Neural cell (in vitro differentiated cells): ENCODE results near the gene KCNAB1.

Experiments used
- CTCF ChIP-seq: fragments of 450-650 bp; IDR thresholded peaks from 2 replicates; pipeline ENCODE4 v1.5.1; 2014; ENCODE audit warnings: antibody characterized with exemption, mild to moderate bottlenecking, moderate library complexity; ENCODE audit not compliant: poor library complexity, severe bottlenecking
- EP300 ChIP-seq: fragments of 450-650 bp; conservative IDR thresholded peaks from 2 replicates; pipeline ENCODE4 v1.6.1; 2014; ENCODE audit warnings: antibody characterized with exemption, mild to moderate bottlenecking, moderate library complexity; ENCODE audit not compliant: poor library complexity, severe bottlenecking
- EZH2 ChIP-seq: fragments of 200-600, 300-800 bp; shearing (Covaris generic), sonication (generic); IDR thresholded peaks from 2 replicates; pipeline ENCODE4 v1.6.1; 2014; ENCODE audit warnings: antibody characterized with exemption, low read length, borderline replicate concordance, mild to moderate bottlenecking; ENCODE audit not compliant: insufficient read depth, poor library complexity, severe bottlenecking
- MXI1 ChIP-seq: fragments of 450-650 bp; conservative IDR thresholded peaks from 2 replicates; pipeline ENCODE4 v1.6.1; 2014; ENCODE audit warnings: antibody characterized with exemption, mild to moderate bottlenecking; ENCODE audit not compliant: poor library complexity, severe bottlenecking
- POLR2AphosphoS5 ChIP-seq: IDR thresholded peaks from 2 replicates; pipeline ENCODE4 v1.6.1; 2012
- REST ChIP-seq: IDR thresholded peaks from 2 replicates; pipeline ENCODE4 v1.6.1; 2012; ENCODE audit warnings: borderline replicate concordance
- TAF1 ChIP-seq: IDR thresholded peaks from 2 replicates; pipeline ENCODE4 v1.6.1; 2012; ENCODE audit warnings: low read depth

- TF ChIP-seq CTCF (no peak), EP300 (no peak), POLR2AphosphoS5 (no peak), REST (no peak), TAF1 (no peak), EZH2 (no peak), MXI1 (no peak)
Measured at GRCh38 chr3:156483426-156483825, 363.0 kb downstream of the KCNAB1 start.
